Adrenal gland (tissue), 5 donors: ENCODE measurements around the gene RPS6KA5.
"Not testable (repeated sequence)": the region's sequence is repeated elsewhere in the genome, so short reads cannot be mapped to it uniquely, and the experiment has no call there.

Source experiments
- CTCF ChIP-seq, 6 experiments: fragments of 450-650 bp in 4 of 6; fragments of 200-600 bp in 2 of 6; sonication (generic) in 1 of 6; IDR thresholded peaks; 1 replicate in 5 of 6; 2 replicates in 1 of 6; pipeline versions ENCODE4 v1.5.1 to v1.8.0; 2016 to 2021; ENCODE audit warnings: antibody characterized with exemption in 6 of 6, mild to moderate bottlenecking in 2 of 6, moderate library complexity in 1 of 6
- POLR2A ChIP-seq, 2 donors: fragments of 450-650 bp; IDR thresholded peaks; one replicate each; pipeline ENCODE4 v1.6.1; 2017; ENCODE audit warnings: antibody characterized with exemption in 2 of 2, mild to moderate bottlenecking in 2 of 2, moderate library complexity in 1 of 2
- donor health status: DM: no; HTN: no; CAD: no.

- TF ChIP-seq CTCF, POLR2A (IDR thresholded peaks at IDR 0.05): not testable (repeated sequence)
Measured at GRCh38 chr14:91087470-91087869, 27.0 kb upstream of the RPS6KA5 start.
